ENCODE results near the gene OLIG2.

OLIG2 gene

DNA sequence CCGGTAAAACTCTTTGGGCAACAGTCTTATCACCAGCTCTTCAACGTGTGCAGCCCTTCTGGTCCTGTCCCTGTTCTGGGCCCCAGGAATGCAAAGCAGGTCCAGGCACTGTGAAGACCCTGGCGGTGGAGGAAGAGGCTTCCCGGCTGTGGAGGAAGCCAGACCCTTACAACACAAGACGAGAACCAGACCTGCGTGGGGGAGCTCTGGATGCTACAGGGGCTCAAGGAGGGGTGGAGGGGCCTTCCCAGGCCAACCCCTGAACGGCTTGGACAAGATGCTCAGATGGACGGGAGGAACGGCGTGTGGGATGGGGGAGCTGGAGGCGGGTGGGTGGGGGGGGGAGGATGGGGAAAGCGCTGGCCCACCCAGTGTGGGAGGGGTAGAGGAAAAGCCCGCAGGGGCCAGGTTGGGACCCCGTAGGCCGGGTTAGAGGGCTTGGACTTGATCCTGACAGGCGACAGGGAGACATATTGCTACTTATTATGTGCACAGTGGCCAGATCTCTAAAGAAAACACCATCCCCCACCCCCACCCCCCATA lies 5.1 kb upstream of the OLIG2 start:
- no peak for DNase-seq

DNA sequence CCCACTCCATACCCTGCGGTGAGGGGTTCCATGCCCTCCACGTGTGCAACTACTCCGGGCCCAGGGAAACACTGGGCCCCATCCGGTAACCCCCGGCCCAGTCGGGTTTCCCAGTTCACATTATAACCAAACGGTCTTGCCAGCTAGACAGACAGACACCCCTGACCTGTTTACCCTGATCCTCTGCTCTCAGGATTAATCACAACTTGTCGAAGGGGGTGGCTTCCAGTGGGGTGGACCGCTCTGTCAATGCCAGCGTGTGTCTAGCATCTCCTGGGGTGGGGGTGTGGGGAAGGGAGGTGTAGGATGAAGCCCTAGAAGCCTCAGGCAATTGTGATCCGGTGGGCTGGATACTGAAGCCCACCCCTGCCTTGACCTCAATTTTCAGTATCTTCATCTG lies 4.6 kb upstream of the OLIG2 start:
- DNase-seq, result no peak

DNA sequence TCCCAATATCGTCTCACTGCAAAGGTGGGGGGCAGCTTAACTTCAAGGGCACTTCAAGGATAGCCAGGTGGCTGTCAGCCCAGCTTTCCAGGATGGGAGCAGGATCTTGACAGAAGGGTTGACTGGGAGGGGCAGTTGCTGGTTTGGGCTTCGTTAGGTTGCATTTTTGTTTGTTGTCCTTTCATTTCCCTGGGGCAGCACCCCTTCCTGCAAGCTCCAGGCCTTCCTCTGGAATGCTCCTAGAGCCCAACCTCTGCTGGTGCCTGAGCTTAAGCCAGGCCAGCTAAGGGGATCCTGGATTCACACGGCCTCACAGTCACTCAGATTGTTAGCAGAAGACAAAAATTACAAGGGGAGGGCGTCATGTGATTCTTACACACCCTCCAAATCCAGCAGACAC lies 4.1 kb upstream of the OLIG2 start:
- no peak for DNase-seq

DNA sequence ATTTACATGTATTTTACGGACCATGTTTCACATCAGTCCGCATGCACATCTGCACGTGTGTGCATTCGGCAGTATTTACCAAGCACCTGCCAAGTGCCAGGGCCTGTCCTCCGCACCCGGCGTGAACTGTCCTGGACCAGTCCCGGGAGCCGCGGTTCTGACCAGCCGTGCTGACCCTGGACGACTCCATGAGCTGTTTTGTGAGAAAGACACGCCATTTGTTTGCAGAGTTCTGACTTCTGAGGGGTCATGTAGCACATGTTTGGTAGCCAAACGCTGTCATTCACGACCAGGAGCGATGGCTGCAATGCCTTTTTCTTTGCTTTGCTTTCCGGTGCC lies 3.3 kb upstream of the OLIG2 start:
- DNase-seq, result no peak

DNA sequence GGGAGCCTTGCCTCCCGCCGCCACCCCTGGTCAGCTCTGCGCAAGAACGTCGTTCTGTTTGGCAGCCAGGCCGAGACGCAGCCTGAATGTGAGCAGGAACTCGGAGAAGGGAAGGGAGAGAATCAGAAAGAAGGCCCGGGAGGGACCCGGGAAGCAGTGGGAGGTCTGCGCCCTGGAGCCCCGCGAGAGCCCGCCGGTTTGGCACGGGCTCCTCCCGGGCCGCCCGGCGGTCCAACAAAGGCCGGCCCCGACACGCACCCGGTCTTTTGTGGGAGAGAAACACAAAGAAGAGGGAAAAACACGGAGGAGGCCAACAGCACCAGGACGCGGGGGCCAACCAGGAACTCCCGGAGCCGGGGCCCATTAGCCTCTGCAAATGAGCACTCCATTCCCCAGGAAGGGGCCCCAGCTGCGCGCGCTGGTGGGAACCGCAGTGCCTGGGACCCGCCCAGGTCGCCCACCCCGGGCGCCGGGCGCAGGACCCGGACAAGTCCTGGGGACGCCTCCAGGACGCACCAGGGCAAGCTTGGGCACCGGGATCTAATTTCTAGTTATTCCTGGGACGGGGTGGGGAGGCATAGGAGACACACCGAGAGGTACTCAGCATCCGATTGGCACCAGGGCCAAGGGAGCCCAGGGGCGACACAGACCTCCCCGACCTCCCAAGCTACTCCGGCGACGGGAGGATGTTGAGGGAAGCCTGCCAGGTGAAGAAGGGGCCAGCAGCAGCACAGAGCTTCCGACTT lies 2.7 kb upstream of the OLIG2 start:
- DNase-seq, result no peak

GRCh38 chr21:33023574-33024200 lies 2.0 kb upstream of the OLIG2 start:
- no peak for DNase-seq

DNA sequence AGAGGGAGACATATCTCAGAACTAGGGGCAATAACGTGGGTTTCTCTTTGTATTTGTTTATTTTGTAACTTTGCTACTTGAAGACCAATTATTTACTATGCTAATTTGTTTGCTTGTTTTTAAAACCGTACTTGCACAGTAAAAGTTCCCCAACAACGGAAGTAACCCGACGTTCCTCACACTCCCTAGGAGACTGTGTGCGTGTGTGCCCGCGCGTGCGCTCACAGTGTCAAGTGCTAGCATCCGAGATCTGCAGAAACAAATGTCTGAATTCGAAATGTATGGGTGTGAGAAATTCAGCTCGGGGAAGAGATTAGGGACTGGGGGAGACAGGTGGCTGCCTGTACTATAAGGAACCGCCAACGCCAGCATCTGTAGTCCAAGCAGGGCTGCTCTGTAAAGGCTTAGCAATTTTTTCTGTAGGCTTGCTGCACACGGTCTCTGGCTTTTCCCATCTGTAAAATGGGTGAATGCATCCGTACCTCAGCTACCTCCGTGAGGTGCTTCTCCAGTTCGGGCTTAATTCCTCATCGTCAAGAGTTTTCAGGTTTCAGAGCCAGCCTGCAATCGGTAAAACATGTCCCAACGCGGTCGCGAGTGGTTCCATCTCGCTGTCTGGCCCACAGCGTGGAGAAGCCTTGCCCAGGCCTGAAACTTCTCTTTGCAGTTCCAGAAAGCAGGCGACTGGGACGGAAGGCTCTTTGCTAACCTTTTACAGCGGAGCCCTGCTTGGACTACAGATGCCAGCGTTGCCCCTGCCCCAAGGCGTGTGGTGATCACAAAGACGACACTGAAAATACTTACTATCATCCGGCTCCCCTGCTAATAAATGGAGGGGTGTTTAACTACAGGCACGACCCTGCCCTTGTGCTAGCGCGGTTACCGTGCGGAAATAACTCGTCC lies 1.3 kb upstream of the OLIG2 start:
- no peak for DNase-seq

GRCh38 chr21:33025106-33025488 lies 638 bp upstream of the OLIG2 start:
- no peak for DNase-seq

GRCh38 chr21:33026443-33026858 lies 716 bp downstream of the OLIG2 start:
- DNase-seq, result no peak

DNA sequence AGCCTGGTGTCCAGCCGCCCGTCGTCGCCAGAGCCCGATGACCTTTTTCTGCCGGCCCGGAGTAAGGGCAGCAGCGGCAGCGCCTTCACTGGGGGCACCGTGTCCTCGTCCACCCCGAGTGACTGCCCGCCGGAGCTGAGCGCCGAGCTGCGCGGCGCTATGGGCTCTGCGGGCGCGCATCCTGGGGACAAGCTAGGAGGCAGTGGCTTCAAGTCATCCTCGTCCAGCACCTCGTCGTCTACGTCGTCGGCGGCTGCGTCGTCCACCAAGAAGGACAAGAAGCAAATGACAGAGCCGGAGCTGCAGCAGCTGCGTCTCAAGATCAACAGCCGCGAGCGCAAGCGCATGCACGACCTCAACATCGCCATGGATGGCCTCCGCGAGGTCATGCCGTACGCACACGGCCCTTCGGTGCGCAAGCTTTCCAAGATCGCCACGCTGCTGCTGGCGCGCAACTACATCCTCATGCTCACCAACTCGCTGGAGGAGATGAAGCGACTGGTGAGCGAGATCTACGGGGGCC lies 1.2 kb downstream of the OLIG2 start:
- no peak for DNase-seq

DNA sequence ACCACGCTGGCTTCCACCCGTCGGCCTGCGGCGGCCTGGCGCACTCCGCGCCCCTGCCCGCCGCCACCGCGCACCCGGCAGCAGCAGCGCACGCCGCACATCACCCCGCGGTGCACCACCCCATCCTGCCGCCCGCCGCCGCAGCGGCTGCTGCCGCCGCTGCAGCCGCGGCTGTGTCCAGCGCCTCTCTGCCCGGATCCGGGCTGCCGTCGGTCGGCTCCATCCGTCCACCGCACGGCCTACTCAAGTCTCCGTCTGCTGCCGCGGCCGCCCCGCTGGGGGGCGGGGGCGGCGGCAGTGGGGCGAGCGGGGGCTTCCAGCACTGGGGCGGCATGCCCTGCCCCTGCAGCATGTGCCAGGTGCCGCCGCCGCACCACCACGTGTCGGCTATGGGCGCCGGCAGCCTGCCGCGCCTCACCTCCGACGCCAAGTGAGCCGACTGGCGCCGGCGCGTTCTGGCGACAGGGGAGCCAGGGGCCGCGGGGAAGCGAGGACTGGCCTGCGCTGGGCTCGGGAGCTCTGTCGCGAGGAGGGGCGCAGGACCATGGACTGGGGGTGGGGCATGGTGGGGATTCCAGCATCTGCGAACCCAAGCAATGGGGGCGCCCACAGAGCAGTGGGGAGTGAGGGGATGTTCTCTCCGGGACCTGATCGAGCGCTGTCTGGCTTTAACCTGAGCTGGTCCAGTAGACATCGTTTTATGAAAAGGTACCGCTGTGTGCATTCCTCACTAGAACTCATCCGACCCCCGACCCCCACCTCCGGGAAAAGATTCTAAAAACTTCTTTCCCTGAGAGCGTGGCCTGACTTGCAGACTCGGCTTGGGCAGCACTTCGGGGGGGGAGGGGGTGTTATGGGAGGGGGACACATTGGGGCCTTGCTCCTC lies 1.9 kb downstream of the OLIG2 start:
- no peak for DNase-seq

- no peak for DNase-seq
Observed at GRCh38 chr21:33028287-33028670, 2.5 kb downstream of the OLIG2 start.

- no peak for DNase-seq
Observed at GRCh38 chr21:33028773-33029384, 3.1 kb downstream of the OLIG2 start.

DNA sequence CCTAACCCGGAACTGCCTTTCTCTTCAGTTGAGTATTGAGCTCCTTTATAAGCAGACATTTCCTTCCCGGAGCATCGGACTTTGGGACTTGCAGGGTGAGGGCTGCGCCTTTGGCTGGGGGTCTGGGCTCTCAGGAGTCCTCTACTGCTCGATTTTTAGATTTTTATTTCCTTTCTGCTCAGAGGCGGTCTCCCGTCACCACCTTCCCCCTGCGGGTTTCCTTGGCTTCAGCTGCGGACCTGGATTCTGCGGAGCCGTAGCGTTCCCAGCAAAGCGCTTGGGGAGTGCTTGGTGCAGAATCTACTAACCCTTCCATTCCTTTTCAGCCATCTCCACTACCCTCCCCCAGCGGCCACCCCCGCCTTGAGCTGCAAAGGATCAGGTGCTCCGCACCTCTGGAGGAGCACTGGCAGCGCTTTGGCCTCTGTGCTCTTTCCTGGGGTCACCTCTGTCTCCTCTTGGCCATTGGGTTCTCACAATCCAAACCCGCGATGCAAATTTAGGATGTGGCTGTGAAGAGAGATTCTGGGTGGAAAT lies 3.7 kb downstream of the OLIG2 start:
- DNase-seq, result no peak

- no peak for DNase-seq
Observed at GRCh38 chr21:33029975-33030461, 4.3 kb downstream of the OLIG2 start.

GRCh38 chr21:33030633-33031032 lies 4.9 kb downstream of the OLIG2 start:
- DNase-seq, result no peak

GRCh38 chr21:33031152-33031911 lies 5.6 kb downstream of the OLIG2 start:
- no peak for DNase-seq

GRCh38 chr21:33032434-33033047 lies 6.8 kb downstream of the OLIG2 start:
- DNase-seq, result no peak

DNA sequence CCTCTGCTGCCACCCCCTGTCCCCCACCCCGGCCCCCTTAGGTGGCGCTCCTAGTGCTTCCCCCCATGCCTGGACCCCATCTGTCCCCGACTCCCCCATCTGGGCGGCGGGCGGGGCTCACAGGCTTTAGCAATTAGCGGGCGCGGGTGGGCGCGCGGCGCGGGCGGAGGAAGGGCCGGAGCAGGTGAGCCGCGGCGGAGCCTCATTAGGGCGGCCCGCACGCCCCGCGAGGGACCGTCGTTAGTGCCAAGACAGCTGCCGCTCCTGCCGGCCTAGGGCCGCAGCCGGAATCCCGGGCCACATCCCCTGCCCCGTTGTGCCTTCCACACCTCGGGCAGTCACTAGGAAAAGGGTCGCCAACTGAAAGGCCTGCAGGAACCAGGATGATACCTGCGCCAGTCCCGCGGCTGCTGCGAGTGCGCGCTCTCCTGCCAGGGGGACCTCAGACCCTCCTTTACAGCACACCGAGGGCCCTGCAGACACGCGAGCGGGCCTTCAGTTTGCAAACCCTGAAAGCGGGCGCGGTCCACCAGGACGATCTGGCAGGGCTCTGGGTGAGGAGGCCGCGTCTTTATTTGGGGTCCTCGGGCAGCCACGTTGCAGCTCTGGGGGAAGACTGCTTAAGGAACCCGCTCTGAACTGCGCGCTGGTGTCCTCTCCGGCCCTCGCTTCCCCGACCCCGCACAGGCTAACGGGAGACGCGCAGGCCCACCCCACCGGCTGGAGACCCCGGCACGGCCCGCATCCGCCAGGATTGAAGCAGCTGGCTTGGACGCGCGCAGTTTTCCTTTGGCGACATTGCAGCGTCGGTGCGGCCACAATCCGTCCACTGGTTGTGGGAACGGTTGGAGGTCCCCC lies 7.6 kb downstream of the OLIG2 start:
- no peak for DNase-seq

Measured in EL (cell line).